PC-3 (cell line): ENCODE results near the gene SLC9A3.

Experiments used
- CTCF ChIP-seq: fragments of 300-600 bp; sonication (generic); conservative IDR thresholded peaks from 2 replicates; pipeline ENCODE4 v1.5.1; 2017; ENCODE audit warnings: antibody characterized with exemption, low read depth, mild to moderate bottlenecking, low read length
- EZH2 ChIP-seq: fragments of 300-600 bp; sonication (generic); IDR thresholded peaks from one replicate; pipeline ENCODE4 v1.6.1; 2017; ENCODE audit warnings: antibody characterized with exemption, mild to moderate bottlenecking, low read length; ENCODE audit not compliant: unreplicated experiment
- EZH2phosphoT487 ChIP-seq: fragments of 300-600 bp; sonication (generic); IDR thresholded peaks from 2 replicates; pipeline ENCODE4 v1.6.1; 2018; ENCODE audit warnings: mild to moderate bottlenecking, antibody characterized with exemption, low read length, borderline replicate concordance

DNA sequence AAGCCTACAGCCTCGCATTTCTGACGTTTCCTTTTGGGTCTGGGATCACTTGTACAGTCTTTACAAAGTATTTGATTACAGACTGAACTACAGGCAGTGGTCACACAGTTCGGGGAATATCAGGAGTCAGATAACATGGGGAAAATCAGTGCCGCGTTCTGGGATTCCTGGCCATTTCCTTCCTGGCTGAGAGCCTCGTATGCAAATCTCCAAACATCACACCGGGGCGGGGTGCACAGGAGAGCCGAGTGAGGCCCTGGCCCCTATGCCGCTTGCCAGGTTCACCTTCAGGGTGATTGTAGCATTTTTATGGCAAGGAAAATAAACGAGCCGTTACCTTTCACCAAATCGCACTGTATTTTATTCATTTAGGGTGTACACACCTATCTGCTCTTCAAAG is 29.6 kb upstream of the SLC9A3 start:
- no peak for TF ChIP-seq CTCF
- no peak for TF ChIP-seq EZH2phosphoT487
- TF ChIP-seq EZH2 = no peak
